Right forelimb (tissue), 1 donor: ENCODE measurements around the gene GTF2H4.
A peak's percentile ranks its signal among the peaks of the same experiment; 100 is the strongest.
"Not testable (repeated sequence)": the region's sequence is repeated elsewhere in the genome, so short reads cannot be mapped to it uniquely, and the experiment has no call there.

Source experiments
- DNase-seq: peaks from one replicate; pipeline ENCODE4 v3.0.0-alpha.2; 2018

The GTF2H4 gene

DNA sequence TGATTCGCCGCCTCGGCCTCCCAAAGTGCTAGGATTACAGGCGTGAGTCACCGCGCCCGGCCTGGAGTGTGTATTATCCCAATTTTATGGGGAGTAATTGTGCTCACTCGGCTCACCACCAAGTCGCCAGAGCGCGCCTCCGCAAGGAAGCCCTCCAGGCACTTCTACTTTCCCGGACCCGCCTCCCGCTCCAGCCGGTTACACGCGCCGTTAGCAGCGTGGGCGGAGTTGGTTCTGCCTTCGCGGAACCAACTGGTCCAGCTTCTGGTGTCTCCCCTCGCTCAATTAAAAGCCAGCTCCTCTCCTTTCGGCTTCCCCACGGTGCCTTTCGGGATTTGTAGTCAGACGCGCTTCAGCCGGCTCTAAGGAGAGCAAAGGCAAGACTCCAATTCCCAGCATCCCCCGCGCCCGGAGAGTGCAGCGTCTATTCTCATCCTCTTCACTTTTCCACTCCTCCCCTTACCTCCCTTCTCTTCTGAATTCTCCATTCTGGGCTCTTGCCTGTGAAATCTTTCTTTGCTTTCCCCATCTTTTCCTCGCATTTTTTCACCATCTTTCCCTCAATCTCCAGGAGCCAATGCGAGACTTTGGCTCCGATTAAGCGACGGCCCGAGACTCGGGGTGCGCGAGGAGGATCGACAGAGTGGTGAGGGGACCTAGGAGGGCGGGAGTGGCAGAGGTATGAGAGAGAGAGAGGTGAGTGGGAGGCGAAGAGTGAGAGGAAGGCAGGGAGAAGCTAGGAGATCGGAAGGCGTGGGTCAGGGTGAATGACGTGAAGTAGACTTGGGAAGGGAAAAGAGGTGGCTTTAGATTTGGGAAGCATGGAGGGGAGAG is at the start of gene GTF2H4:
Gene GTF2H4 (plus strand): TSS at position 450 of the 834 bp plus-strand sequence.
- DNase-seq = peak; percentile 96

DNA sequence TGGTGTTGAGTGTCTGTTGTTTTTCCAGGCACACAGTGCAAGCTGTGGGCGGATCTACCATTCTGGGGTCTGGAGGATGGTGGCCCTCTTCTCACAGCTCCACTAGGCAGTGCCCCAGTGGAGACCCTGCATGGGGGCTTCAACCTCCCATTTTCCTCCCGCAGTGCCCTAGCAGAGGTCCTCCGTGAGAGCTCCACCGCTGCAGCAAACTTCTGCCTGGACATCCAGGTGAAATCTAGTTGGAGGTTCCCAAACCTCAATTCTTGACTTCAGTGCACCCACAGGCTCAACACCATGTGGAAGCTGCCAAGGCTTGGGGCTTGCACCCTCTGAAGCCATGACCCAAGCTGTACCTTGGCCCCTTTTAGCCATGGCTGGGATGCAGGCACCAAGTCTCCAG is 48.3 kb upstream of the GTF2H4 start:
- not testable (repeated sequence) for DNase-seq

DNA sequence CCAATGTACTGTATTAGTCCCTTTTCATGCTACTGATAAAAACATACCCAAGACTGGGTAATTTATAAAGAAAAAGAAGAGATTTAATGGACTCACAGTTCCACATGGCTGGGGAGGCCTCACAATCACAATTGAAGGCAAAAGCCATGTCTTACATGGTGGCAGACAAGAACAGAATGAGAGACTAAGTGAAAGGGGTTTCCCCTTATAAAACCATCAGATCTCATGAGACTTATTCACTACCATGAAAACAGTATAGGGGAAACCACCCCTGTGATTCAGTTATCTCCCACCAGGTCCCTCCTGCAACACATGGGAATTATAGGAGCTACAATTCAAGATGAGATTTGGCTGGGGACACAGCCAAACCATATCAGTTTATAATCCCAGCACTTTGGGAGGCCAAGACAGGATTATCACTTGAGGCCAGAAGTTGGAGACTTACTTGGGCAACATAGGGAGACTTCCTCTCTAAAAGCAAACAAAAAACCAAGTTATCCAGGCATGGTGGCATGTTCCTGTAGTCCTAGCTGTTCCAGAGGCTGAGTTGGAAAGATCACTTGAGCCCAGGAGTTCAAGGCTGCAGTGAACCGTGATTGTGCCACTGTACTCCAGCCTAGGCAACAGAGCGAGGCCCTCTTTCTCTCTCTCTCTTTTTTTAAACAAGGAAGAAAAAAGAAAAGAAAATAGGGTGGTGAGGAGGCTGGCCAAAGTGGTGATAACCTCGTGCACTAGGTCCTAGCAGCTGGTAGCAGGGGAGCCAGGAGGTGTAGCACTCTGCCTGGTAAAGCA is 46.6 kb upstream of the GTF2H4 start:
- no peak for DNase-seq

DNA sequence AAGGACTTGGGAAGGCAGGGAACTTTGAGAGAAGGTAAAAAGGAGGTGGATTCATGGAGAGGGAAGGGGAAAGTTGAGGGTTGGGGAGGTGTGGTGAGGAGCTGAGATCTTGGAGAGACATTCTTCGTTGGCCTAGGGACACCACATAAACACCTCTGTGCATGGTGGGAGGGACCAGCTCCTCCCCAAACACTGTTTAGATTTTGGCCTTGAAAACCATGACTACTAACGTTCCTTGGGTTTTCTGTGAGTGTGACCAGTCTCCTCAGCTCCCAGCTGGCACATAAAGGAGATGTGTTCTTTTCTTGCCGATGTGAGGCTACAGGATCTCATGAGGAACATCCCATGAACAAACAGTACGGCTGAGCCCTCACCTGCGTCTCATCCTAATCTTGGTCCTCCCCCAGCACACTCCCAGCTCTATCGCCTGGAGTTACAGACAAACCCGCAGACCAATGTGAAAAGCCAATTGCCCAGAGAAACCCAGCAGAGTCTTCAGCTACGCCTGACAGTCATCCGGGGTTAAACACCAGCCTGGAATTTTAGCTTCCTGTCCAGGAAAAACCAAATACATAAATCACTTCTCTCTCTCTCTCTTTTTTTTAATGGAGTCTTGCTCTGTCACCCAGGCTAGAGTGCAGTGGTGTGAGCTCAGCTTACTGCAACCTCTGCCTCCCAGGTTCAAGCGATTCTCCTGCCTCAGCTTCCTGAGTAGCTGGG is 45.7 kb upstream of the GTF2H4 start:
- no peak for DNase-seq

DNA sequence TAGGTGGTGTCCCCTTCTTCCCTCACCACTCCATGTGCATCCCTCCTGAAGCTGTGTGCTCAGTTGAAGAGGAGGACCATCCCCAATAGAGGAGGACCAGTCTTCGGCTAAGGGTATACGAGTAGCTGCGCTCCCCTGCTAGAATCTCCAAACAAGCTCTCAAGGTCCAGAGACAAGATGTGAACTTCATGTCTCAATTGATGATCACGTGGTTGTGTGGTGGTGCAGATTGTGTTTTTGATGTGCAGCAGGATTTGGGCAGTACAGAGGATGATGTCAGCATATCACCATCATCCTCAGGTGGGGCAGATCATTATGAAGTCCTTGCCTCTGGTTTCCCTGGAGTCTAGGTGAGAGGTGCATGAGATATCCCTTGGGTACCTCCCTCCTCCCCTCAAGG is 43.7 kb upstream of the GTF2H4 start:
- DNase-seq = no peak

DNA sequence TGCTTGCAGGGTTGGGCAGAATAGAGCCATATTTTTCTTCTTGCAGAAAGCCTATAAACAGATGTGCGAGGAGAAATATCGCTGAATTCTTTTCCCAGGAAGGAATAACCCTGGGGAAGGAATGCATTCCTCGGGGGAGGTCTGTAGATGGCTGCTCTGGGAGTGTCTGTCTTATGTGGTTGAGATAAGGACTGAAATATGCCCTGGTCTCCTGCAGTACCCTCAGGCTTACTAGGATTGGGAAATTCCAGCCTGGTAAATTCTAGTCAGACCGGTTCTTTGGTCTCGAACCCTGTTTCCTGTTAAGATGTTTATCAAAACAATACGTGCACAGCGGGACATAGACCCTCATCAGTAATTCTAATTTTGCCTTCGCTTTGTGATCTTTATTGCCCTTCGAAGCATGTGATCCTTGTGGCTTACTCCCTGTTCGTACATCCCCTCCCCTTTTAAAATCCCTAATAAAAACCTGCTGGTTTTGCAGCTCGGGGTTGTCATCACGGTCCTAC is 38.7 kb upstream of the GTF2H4 start:
- DNase-seq = not testable (repeated sequence)

DNA sequence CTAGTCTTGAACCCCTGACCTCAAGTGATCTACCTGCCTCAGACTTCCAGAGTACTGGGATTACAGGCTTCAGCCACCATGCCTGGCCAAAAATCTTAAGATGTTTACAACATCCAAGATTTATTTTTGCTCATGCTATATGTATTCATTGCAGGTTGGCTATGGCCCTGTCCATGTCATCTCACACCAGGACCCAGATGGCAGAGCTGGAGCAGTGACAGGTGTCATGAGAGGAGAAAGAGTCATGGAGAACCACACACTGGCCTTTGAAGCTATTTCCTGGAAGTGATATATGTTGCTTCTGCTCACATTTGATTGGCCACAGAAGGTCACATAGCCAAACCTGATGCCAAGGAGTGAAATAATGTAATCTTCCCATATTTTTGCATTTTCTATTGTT is 37.5 kb upstream of the GTF2H4 start:
- DNase-seq = no peak

DNA sequence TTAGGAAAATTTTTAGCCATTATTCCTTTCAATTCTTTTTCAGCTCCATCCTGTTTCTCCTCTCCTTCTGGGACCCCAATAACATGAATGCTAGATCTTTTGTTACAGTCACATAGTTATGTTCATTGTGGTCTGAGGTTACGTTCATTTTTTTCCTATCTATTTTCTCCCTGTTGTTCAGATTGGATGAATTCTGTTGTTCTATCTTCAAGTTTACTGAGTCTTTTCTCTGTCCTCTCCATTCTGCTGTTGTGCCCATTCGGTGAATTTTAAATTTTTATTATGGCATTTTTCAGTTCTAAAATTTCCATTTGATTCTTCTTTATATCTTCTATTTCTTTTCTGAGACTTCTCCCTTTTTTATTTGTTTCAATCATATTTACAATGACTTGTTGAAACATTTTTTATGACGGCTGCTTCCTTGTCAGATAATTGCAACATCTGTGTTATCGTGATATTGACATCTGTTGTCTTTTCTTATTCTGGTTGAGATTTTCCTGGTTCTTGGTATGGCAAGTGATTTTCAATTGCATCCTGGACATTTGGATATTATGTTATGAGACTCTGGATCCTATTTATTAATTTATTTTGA is 36.3 kb upstream of the GTF2H4 start:
- DNase-seq = no peak

DNA sequence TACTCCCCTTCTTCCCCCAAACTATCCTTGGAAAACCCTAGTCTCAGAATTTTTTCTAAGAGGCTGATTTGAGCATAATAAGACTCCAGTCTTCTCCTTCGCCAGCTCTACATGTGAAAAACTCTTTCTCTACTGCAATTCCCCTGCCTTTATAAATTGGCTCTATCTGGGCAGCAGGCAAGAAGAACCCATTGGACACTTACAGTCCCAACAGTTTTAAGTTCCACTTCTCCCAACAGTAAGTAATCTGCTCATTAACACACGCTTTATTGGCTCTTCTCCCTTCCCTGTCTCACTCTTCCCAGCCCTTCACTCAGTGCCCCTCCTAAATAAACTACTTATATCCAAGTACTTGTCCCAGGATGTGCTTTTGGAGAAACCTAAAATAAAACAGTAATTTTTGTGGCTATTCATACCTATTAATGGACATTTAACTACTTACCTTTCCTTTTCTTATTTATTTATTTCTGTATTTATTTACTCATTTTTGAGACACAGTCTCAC is 34.8 kb upstream of the GTF2H4 start:
- DNase-seq = no peak

DNA sequence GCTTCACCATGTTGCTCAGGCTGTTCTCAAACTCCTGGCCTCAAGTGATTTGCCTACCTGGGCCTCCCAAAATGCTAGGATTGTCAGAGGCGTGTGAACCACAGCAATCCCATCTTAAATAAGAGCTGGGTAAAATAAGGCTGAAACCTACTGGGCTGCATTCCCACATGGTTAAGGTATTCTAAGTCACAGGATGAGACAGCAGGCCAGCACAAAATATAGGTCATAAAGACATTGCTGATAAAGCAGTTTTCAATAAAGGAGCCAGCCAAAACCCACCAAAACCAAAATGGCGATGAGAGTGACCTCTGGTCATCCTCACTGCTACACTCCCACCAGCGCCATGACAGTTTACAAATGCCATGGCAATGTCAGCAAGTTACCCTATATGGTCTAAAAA is 34.2 kb upstream of the GTF2H4 start:
- DNase-seq = not testable (repeated sequence)

DNA sequence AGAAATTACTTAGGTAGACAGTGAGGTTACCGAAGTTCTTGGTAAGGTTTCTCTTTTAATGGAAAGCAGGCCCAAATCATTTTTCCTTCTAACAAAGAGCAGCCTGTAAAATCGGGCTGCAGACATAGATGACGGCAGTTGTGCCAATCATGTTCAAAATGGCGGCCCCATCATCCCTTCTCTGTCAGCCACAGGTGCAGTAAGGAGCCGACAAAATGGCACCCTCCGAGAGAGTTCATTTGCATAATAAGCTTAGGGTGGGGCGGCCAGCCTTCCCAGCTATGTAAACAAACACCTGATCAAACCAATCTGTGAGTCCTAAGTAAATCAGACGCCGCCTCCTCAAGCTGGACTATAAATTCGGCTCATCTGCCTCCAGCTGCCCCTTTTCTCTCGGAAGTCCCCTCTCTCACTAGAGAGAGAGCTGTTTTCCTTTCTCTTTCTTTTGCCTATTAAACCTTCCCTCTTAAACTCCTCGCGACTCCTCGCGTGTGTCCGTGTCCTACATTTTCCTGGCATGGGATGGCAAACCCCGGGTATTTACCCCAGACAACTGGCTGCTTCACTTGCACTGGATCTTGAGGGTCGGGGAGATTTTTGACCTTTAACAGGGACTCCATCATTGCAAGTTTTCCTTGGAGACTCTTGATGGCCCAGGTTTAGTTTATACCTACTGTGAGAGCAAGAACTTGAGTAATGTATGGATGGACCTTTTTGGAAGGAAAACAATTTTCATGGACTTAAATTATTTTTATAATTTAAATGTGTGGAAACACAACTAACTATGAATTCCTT is 32.6 kb upstream of the GTF2H4 start:
- no peak for DNase-seq

DNA sequence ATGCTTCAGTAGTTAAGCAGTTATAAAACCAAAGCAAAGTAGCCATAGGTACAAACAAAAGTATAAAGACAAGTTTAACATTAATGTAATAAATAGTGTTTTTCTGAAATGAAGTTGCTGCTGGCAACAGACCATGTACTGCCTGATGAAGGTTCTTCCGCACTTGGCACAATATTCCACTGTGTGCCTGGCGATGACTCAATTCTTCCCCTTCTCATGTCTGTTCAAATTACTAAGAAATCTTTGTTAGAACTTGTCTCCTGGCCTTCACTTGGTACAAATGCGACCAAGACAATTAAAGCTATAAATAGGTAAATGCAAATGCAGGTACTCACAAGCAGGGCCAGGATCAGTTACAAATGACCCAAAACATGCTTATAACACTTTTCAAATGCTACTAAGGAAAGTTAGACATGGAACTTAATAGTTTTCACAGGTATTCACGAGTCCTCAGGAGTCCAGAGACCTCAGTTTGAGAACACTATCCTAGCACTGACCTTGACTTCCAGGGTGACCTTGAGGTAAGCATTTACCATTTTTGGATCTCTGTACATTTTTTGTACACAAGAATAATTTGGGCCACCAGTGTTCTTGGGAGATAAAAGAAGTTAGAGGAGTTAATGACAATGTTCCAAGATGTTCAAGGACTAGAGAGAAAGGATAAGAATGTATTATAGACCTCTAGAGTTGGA is 31.8 kb upstream of the GTF2H4 start:
- DNase-seq = no peak

DNA sequence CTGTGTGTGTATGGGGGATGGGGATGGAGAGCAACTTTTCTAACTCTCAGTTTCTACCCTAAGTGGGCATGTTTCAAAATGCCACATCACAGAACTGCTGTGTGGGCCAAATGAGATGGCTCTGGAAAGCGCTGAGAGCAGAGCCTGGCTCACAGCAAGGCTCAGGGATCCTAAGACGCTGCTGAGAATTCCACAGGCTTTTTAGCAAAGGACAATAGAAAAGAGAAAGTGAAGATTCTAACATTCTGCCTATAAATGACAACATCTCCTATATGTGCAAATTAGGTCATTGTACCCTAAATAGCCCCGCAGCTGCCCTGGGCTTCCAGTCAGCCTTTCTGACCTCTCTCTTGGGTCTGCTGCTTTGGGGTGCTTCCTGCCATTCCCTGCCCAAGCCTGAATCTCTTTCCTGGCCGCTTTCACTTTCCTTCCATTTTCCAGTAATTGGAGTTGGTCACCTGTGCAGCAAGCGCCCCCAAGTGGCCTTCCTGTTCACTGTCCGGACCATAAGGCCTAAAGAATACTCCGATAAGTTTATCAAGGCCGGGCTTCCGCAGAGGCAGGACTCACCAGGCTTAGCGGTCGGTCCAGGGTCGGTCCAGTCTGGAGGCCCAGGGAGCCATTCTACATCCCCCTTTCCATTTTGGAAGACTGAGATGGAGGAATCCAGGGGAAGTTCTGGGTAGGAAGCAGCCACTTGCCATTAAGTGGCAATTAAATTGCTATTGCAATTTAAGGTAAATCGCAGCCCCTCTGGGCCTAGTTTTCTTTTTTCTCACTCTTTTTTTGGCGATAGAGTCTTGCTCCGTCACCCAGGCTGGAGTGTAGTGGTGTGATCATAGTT is 30.4 kb upstream of the GTF2H4 start:
- peak; percentile 91 for DNase-seq

DNA sequence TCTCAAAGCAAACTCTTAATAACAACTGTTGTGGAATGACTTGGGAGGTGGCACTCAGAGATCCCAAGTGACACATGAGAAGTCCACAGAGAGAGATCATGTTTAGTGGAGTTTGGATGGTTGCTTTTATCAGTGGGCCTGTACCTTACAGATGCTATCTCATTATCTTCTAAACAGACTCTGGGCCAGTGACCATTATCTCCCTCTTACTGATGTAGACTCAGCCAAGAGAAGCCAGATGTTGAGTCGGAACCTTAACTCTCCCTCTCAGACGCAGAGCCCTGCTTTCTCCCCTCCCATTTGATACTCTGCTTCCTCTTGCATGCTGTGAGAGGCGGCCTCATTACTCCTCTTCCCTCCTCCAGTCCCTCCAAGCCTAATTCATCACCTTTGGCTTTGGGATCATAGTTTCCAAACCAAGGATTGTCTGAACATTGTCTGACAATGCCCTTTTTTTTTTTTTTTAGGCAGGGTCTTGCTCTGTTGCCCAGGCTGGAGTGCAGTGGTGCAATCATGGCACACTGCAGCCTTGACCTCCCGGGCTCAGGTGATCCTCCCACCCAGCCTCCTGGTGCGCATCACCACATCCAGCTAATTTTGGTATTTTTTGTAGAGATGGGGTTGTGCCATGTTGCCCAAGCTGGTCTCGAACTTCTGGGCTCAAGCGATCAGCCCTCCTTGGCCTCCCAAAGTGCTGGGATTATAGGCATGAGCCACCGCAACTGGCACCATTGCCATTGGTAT is 28.2 kb upstream of the GTF2H4 start:
- no peak for DNase-seq

DNA sequence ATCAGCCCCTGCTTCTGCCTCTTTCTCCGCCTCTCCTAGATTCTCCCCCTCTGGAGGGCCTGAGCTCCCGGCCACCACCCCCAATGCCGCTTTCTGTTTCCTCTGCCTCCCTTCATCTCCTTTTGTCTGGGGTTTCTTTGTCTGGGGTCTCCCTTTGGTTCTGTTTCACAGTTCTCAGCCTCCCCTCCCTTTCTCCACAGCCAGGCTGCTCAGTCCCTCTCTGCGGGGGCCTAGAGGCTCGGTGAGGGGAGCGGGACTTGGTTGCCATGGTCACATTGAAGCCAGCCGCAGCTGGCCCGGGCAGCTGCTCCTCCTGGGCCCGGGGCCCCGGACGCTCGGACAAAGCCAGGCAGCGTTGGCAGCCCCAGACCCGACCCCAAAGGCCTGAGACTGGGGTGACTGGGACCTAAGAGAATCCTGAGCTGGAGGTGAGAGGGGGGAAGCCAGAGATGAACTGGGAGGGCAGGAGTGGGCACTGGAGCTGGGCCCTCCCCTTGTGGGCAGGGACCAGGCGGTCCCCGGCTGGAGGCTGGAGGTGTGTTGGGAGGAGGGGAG is 27.2 kb upstream of the GTF2H4 start:
- peak; percentile 61 for DNase-seq

DNA sequence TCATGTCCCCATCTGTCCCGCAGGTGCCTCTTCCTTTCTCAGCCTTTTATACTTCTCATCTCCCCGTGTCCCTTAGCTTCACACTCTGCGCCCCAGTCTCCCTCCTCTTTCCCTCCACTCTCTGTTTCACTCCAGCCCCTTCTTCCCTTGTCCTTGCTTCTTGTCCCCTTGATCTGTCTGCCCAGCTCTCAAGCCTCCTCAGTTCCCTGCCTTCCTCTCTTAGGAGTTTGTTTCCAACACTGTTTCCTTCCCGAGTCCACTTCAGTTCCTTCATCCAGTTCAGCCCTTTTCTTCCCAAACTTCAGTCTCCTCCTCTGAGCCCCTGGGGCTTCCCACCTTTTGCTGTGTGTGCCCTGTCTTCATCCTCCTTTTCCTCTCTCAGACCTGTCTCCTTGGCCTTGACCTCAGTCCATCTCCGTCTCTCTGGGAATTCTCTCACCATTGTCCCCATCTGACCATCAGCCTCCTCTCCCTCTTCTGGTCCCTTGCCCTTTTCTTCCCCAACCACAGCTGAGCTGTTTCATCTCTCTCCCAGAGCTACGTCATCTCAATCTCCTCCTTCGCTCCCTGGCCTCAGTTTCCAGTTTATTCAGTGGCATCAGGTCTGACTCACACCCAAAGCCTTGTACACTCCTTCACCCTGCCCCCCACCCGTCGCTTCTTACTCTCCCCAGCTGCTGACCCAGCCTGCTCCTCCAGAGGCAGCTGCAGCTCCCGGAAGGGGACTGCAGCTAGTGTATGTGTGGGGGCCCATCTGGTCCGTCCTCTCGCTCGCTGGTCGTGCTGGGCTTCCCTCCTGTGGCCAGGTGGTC is 26.4 kb upstream of the GTF2H4 start:
- no peak for DNase-seq

DNA sequence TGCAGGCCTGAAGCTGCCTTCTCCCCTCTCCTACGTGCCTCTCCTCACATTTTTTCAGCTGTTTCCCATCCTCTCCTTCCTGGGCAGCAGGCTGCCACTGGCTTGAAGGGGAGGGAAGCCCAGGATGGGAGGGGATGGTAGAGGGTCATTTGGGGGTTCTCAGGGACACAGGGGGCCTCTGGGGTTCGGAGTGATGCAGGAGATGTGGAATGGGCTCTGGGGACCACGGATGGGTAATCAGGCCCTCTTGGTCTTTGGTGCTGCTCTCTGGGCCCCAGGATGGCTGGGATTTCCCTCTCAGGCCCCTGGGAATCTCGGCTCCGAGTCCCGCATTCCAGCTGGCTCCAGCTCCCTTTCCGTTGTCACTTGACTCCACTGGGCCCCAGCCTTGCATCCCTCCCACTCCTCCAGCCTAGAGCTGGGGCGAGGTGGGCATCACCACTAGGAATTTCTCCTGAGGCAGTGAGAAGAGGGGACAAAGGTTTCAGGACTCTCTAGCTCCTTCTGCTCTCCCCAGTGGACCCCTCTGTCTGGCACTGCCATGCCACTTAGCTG is 25.7 kb upstream of the GTF2H4 start:
- no peak for DNase-seq
